Measurements from ENCODE around the gene GXYLT2. TPM values are rescaled to one million over a fixed set of nuclear protein-coding genes. Genes with fewer than 3 reads are reported as not detected.

The GXYLT2 gene
- total and polyA plus RNA-seq, 2 donors (not counting 1 experiment from before 2014, with no cell fraction given): not detected

DNA sequence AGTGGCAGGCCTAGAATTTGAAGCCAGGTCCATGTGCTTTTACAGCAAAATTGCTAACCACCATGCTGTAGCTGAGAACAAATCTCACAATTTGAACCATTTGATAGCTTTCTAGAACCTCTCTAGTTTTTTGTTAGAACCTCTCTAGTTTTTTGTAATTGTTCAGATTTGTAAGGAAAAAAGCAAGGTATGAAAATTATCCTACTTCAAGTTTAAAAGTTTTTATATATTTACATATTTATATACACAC is 9.8 kb downstream of the GXYLT2 start:
- ATAC-seq (ENCODE audit: low read depth): no peak
- H3K4me3 ChIP-seq (ENCODE audit: control extremely low read depth in 1 of 5, extremely low read depth in 1 of 5, insufficient read depth in 1 of 5, low read depth in 2 of 5, low read length in 4 of 5): no peak overlapping the region
- ChIA-PET CTCF (interaction anchor here (1.0 kb wide), 1 partner anchor 10 kb away, joined by 3 read pairs; the partner anchor contains the start of gene GXYLT2), POLR2A (no interaction called here)
- no peaks in the 10 kb centered on the region for H3K4me1 Mint-ChIP-seq
- H3K79me2 ChIP-seq (ENCODE audit: control insufficient read depth, insufficient read depth, low read length): no peaks in the 10 kb centered on the region
- no peak overlapping the region for H3K4me3 Mint-ChIP-seq
- H3K4me2 ChIP-seq (replicated peaks; ENCODE audit: low read depth, low read length, poor library complexity, severe bottlenecking): no peak overlapping the region
- H3K9me3 Mint-ChIP-seq (ENCODE audit: insufficient read depth): no peaks in the 10 kb centered on the region
- intact Hi-C loops (cut with micrococcal nuclease): no loop called here
- no peaks in the 10 kb centered on the region for H3K4me1 ChIP-seq (ENCODE audit: control insufficient read depth in 2 of 2, insufficient read depth in 2 of 2, low read length in 2 of 2)
- H2AFZ ChIP-seq (ENCODE audit: insufficient read depth, low read depth, low read length, poor library complexity, severe bottlenecking): no peak overlapping the region
- H3K27ac Mint-ChIP-seq: no peak overlapping the region
- H3K9ac ChIP-seq (ENCODE audit: low read length): no peak overlapping the region
- no peaks in the 10 kb centered on the region for H4K20me1 ChIP-seq (ENCODE audit: control insufficient read depth, insufficient read depth, low read length, poor library complexity, severe bottlenecking)
- H3K9me3 ChIP-seq (ENCODE audit: control extremely low read depth in 1 of 3, control insufficient read depth in 2 of 3, insufficient read depth in 1 of 3, low read length in 2 of 3): peaks cover 0 to 2% (median 0%) of the 10 kb centered on the region in 3 donors
- no peak for DNase-seq
- H3K27ac ChIP-seq (ENCODE audit: low read length in 2 of 2): no peak overlapping the region
- H3K27me3 Mint-ChIP-seq: peaks cover 27% of the 10 kb centered on the region
- peaks cover 0 to 12% (median 4%) of the 10 kb centered on the region in 4 experiments for H3K27me3 ChIP-seq (replicated peaks in 1 of 4; ENCODE audit: control extremely low read depth in 1 of 4, control insufficient read depth in 3 of 4, insufficient read depth in 4 of 4, low read length in 3 of 4)
- TF ChIP-seq, protein P1, sequence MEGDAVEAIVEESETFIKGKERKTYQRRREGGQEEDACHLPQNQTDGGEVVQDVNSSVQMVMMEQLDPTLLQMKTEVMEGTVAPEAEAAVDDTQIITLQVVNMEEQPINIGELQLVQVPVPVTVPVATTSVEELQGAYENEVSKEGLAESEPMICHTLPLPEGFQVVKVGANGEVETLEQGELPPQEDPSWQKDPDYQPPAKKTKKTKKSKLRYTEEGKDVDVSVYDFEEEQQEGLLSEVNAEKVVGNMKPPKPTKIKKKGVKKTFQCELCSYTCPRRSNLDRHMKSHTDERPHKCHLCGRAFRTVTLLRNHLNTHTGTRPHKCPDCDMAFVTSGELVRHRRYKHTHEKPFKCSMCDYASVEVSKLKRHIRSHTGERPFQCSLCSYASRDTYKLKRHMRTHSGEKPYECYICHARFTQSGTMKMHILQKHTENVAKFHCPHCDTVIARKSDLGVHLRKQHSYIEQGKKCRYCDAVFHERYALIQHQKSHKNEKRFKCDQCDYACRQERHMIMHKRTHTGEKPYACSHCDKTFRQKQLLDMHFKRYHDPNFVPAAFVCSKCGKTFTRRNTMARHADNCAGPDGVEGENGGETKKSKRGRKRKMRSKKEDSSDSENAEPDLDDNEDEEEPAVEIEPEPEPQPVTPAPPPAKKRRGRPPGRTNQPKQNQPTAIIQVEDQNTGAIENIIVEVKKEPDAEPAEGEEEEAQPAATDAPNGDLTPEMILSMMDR (IDR thresholded peaks at IDR 0.05): no peak
- TF ChIP-seq EZH2 (IDR thresholded peaks at IDR 0.05; ENCODE audit: borderline replicate concordance, insufficient read depth, low read depth, low read length, poor library complexity, severe bottlenecking): no peak
- H3K36me3 ChIP-seq (replicated peaks in 1 of 2; ENCODE audit: control extremely low read depth in 1 of 2, control insufficient read depth in 1 of 2, extremely low read depth in 1 of 2, insufficient read depth in 2 of 2, low read length in 1 of 2): no peaks in the 10 kb centered on the region

DNA sequence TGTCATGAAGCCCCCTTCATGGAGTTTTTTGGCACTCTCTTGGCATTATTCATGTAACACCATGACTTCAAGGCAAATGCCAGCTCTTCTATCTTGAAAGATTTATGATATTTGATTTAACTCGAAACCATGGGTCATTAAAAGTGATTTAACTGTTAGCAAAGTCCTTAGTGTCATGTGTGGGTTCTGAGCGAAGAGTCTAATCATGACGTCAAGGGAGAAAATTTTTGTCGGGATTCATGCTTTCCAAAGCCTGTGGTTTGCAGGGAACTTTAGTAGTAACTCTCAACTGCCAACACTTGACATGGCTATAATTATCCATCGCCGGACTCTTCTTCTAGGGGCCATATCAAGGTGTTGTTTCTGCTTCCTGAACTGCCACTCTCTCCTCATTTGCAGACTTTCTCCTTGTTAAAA is 11.5 kb downstream of the GXYLT2 start:
- peaks cover 0 to 2% (median 0%) of the 10 kb centered on the region in 3 donors for H3K9me3 ChIP-seq (ENCODE audit: control extremely low read depth in 1 of 3, control insufficient read depth in 2 of 3, insufficient read depth in 1 of 3, low read length in 2 of 3)
- no peak for ATAC-seq (ENCODE audit: low read depth)
- H3K4me2 ChIP-seq (replicated peaks; ENCODE audit: low read depth, low read length, poor library complexity, severe bottlenecking): no peak overlapping the region
- Mint-ChIP-seq H3K27me3 (peaks cover 17% of the 10 kb centered on the region), H3K4me3 (no peak overlapping the region), H3K27ac (no peak overlapping the region), H3K4me1 (no peaks in the 10 kb centered on the region), H3K9me3 (ENCODE audit: insufficient read depth) (no peaks in the 10 kb centered on the region)
- no peaks in the 10 kb centered on the region for H3K79me2 ChIP-seq (ENCODE audit: control insufficient read depth, insufficient read depth, low read length)
- H3K4me1 ChIP-seq (ENCODE audit: control insufficient read depth in 2 of 2, insufficient read depth in 2 of 2, low read length in 2 of 2): no peaks in the 10 kb centered on the region
- H3K27ac ChIP-seq (ENCODE audit: low read length in 2 of 2): no peak overlapping the region
- no peak for DNase-seq
- H4K20me1 ChIP-seq (ENCODE audit: control insufficient read depth, insufficient read depth, low read length, poor library complexity, severe bottlenecking): no peaks in the 10 kb centered on the region
- ChIA-PET POLR2A (no interaction called here), CTCF (no interaction called here)
- H3K9ac ChIP-seq (ENCODE audit: low read length): no peak overlapping the region
- no peak overlapping the region for H3K4me3 ChIP-seq (ENCODE audit: control extremely low read depth in 1 of 5, extremely low read depth in 1 of 5, insufficient read depth in 1 of 5, low read depth in 2 of 5, low read length in 4 of 5)
- TF ChIP-seq, protein P1 (IDR thresholded peaks at IDR 0.05): no peak
- TF ChIP-seq EZH2 (IDR thresholded peaks at IDR 0.05; ENCODE audit: borderline replicate concordance, insufficient read depth, low read depth, low read length, poor library complexity, severe bottlenecking): no peak
- intact Hi-C loops (cut with micrococcal nuclease): no loop called here
- whole genome bisulfite sequencing (ENCODE audit: insufficient coverage): 100% methylated on average over 4 of the region's 6 CpGs
- no peaks in the 10 kb centered on the region for H3K36me3 ChIP-seq (replicated peaks in 1 of 2; ENCODE audit: control extremely low read depth in 1 of 2, control insufficient read depth in 1 of 2, extremely low read depth in 1 of 2, insufficient read depth in 2 of 2, low read length in 1 of 2)
- H3K27me3 ChIP-seq (replicated peaks in 1 of 4; ENCODE audit: control extremely low read depth in 1 of 4, control insufficient read depth in 3 of 4, insufficient read depth in 4 of 4, low read length in 3 of 4): peaks cover 0 to 9% (median 4%) of the 10 kb centered on the region in 4 experiments
- H2AFZ ChIP-seq (ENCODE audit: insufficient read depth, low read depth, low read length, poor library complexity, severe bottlenecking): no peak overlapping the region

Data from B cell (primary cell).